ENCODE data around the gene LCA5.

Gene LCA5

GRCh38 chr6:79504372-79504771 lies 32.9 kb downstream of the LCA5 start:
- H3K36me3 ChIP-seq (ENCODE audit: control insufficient read depth, insufficient read depth, low read length), result no peaks in the 10 kb centered on the region
- H3K4me1 ChIP-seq (ENCODE audit: control insufficient read depth, insufficient read depth, low read length), result no peaks in the 10 kb centered on the region
- no peak overlapping the region for H3K9ac ChIP-seq (ENCODE audit: low read depth, low read length)
- no peaks in the 10 kb centered on the region for H3K27me3 ChIP-seq (ENCODE audit: control insufficient read depth, insufficient read depth, low read length)
- H3K9me3 ChIP-seq (ENCODE audit: control insufficient read depth, insufficient read depth, low read length), result no peaks in the 10 kb centered on the region
- H3K4me3 ChIP-seq (ENCODE audit: low read depth, low read length), result no peak overlapping the region

- Histone ChIP-seq H3K9ac (ENCODE audit: low read depth, low read length) (no peak overlapping the region), H3K4me3 (ENCODE audit: low read depth, low read length) (no peak overlapping the region), H3K4me1 (ENCODE audit: control insufficient read depth, insufficient read depth, low read length) (peaks cover 7% of the 10 kb centered on the region), H3K27me3 (ENCODE audit: control insufficient read depth, insufficient read depth, low read length) (no peaks in the 10 kb centered on the region), H3K9me3 (ENCODE audit: control insufficient read depth, insufficient read depth, low read length) (no peaks in the 10 kb centered on the region), H3K36me3 (ENCODE audit: control insufficient read depth, insufficient read depth, low read length) (no peaks in the 10 kb centered on the region)
Observed at GRCh38 chr6:79498842-79499241, 38.4 kb downstream of the LCA5 start.

GRCh38 chr6:79495246-79495645 lies 42.0 kb downstream of the LCA5 start:
- Histone ChIP-seq H3K4me3 (ENCODE audit: low read depth, low read length) (no peak overlapping the region), H3K27me3 (ENCODE audit: control insufficient read depth, insufficient read depth, low read length) (no peaks in the 10 kb centered on the region), H3K9ac (ENCODE audit: low read depth, low read length) (no peak overlapping the region), H3K4me1 (ENCODE audit: control insufficient read depth, insufficient read depth, low read length) (peaks cover 7% of the 10 kb centered on the region), H3K9me3 (ENCODE audit: control insufficient read depth, insufficient read depth, low read length) (no peaks in the 10 kb centered on the region), H3K36me3 (ENCODE audit: control insufficient read depth, insufficient read depth, low read length) (no peaks in the 10 kb centered on the region)

GRCh38 chr6:79494841-79495240 lies 42.4 kb downstream of the LCA5 start:
- Histone ChIP-seq H3K9me3 (ENCODE audit: control insufficient read depth, insufficient read depth, low read length) (no peaks in the 10 kb centered on the region), H3K4me3 (ENCODE audit: low read depth, low read length) (no peak overlapping the region), H3K9ac (ENCODE audit: low read depth, low read length) (no peak overlapping the region), H3K4me1 (ENCODE audit: control insufficient read depth, insufficient read depth, low read length) (peaks cover 7% of the 10 kb centered on the region), H3K36me3 (ENCODE audit: control insufficient read depth, insufficient read depth, low read length) (no peaks in the 10 kb centered on the region), H3K27me3 (ENCODE audit: control insufficient read depth, insufficient read depth, low read length) (no peaks in the 10 kb centered on the region)

- Histone ChIP-seq H3K27me3 (ENCODE audit: control insufficient read depth, insufficient read depth, low read length) (no peaks in the 10 kb centered on the region), H3K9ac (ENCODE audit: low read depth, low read length) (no peak overlapping the region), H3K4me1 (ENCODE audit: control insufficient read depth, insufficient read depth, low read length) (no peaks in the 10 kb centered on the region), H3K36me3 (ENCODE audit: control insufficient read depth, insufficient read depth, low read length) (no peaks in the 10 kb centered on the region), H3K4me3 (ENCODE audit: low read depth, low read length) (no peak overlapping the region), H3K9me3 (ENCODE audit: control insufficient read depth, insufficient read depth, low read length) (no peaks in the 10 kb centered on the region)
Observed at GRCh38 chr6:79470728-79471127, 66.5 kb downstream of the LCA5 start.

GRCh38 chr6:79469376-79470246 lies 67.6 kb downstream of the LCA5 start:
- H3K36me3 ChIP-seq (ENCODE audit: control insufficient read depth, insufficient read depth, low read length), result no peaks in the 10 kb centered on the region
- no peak overlapping the region for H3K4me3 ChIP-seq (ENCODE audit: low read depth, low read length)
- H3K4me1 ChIP-seq (ENCODE audit: control insufficient read depth, insufficient read depth, low read length), result peaks cover 5% of the 10 kb centered on the region
- H3K9ac ChIP-seq (ENCODE audit: low read depth, low read length), result no peak overlapping the region
- no peaks in the 10 kb centered on the region for H3K9me3 ChIP-seq (ENCODE audit: control insufficient read depth, insufficient read depth, low read length)
- H3K27me3 ChIP-seq (ENCODE audit: control insufficient read depth, insufficient read depth, low read length), result no peaks in the 10 kb centered on the region

GRCh38 chr6:79468587-79468986 lies 68.6 kb downstream of the LCA5 start:
- Histone ChIP-seq H3K4me1 (ENCODE audit: control insufficient read depth, insufficient read depth, low read length) (peaks cover 8% of the 10 kb centered on the region), H3K27me3 (ENCODE audit: control insufficient read depth, insufficient read depth, low read length) (no peaks in the 10 kb centered on the region), H3K9me3 (ENCODE audit: control insufficient read depth, insufficient read depth, low read length) (no peaks in the 10 kb centered on the region), H3K36me3 (ENCODE audit: control insufficient read depth, insufficient read depth, low read length) (no peaks in the 10 kb centered on the region), H3K9ac (ENCODE audit: low read depth, low read length) (no peak overlapping the region), H3K4me3 (ENCODE audit: low read depth, low read length) (no peak overlapping the region)

GRCh38 chr6:79468116-79468515 lies 69.1 kb downstream of the LCA5 start:
- no peaks in the 10 kb centered on the region for H3K36me3 ChIP-seq (ENCODE audit: control insufficient read depth, insufficient read depth, low read length)
- no peaks in the 10 kb centered on the region for H3K9me3 ChIP-seq (ENCODE audit: control insufficient read depth, insufficient read depth, low read length)
- no peak overlapping the region for H3K4me3 ChIP-seq (ENCODE audit: low read depth, low read length)
- H3K4me1 ChIP-seq (ENCODE audit: control insufficient read depth, insufficient read depth, low read length), result peaks cover 8% of the 10 kb centered on the region
- no peak overlapping the region for H3K9ac ChIP-seq (ENCODE audit: low read depth, low read length)
- no peaks in the 10 kb centered on the region for H3K27me3 ChIP-seq (ENCODE audit: control insufficient read depth, insufficient read depth, low read length)

GRCh38 chr6:79467716-79468115 lies 69.5 kb downstream of the LCA5 start:
- Histone ChIP-seq H3K9ac (ENCODE audit: low read depth, low read length) (no peak overlapping the region), H3K4me3 (ENCODE audit: low read depth, low read length) (no peak overlapping the region), H3K27me3 (ENCODE audit: control insufficient read depth, insufficient read depth, low read length) (no peaks in the 10 kb centered on the region), H3K36me3 (ENCODE audit: control insufficient read depth, insufficient read depth, low read length) (no peaks in the 10 kb centered on the region), H3K4me1 (ENCODE audit: control insufficient read depth, insufficient read depth, low read length) (peaks cover 8% of the 10 kb centered on the region), H3K9me3 (ENCODE audit: control insufficient read depth, insufficient read depth, low read length) (no peaks in the 10 kb centered on the region)

- Histone ChIP-seq H3K4me3 (ENCODE audit: low read depth, low read length) (no peak overlapping the region), H3K27me3 (ENCODE audit: control insufficient read depth, insufficient read depth, low read length) (no peaks in the 10 kb centered on the region), H3K4me1 (ENCODE audit: control insufficient read depth, insufficient read depth, low read length) (peaks cover 8% of the 10 kb centered on the region), H3K9ac (ENCODE audit: low read depth, low read length) (no peak overlapping the region), H3K9me3 (ENCODE audit: control insufficient read depth, insufficient read depth, low read length) (no peaks in the 10 kb centered on the region), H3K36me3 (ENCODE audit: control insufficient read depth, insufficient read depth, low read length) (no peaks in the 10 kb centered on the region)
Observed at GRCh38 chr6:79466207-79466834, 70.9 kb downstream of the LCA5 start.

GRCh38 chr6:79465381-79465780 lies 71.8 kb downstream of the LCA5 start:
- H3K9me3 ChIP-seq (ENCODE audit: control insufficient read depth, insufficient read depth, low read length), result no peaks in the 10 kb centered on the region

GRCh38 chr6:79463621-79464050 lies 73.6 kb downstream of the LCA5 start:
- H3K9me3 ChIP-seq (ENCODE audit: control insufficient read depth, insufficient read depth, low read length), result no peaks in the 10 kb centered on the region
- no peaks in the 10 kb centered on the region for H3K27me3 ChIP-seq (ENCODE audit: control insufficient read depth, insufficient read depth, low read length)
- peaks cover 8% of the 10 kb centered on the region for H3K4me1 ChIP-seq (ENCODE audit: control insufficient read depth, insufficient read depth, low read length)
- no peaks in the 10 kb centered on the region for H3K36me3 ChIP-seq (ENCODE audit: control insufficient read depth, insufficient read depth, low read length)
- H3K4me3 ChIP-seq (ENCODE audit: low read depth, low read length), result no peak overlapping the region
- no peak overlapping the region for H3K9ac ChIP-seq (ENCODE audit: low read depth, low read length)

More at GRCh38 chr6:79465381-79465780, 71.8 kb downstream of the LCA5 start:
- Histone ChIP-seq H3K9ac (ENCODE audit: low read depth, low read length) (no peak overlapping the region), H3K4me1 (ENCODE audit: control insufficient read depth, insufficient read depth, low read length) (peaks cover 8% of the 10 kb centered on the region), H3K36me3 (ENCODE audit: control insufficient read depth, insufficient read depth, low read length) (no peaks in the 10 kb centered on the region), H3K4me3 (ENCODE audit: low read depth, low read length) (no peak overlapping the region), H3K27me3 (ENCODE audit: control insufficient read depth, insufficient read depth, low read length) (no peaks in the 10 kb centered on the region)

All from iPS-15b (cell line).